ENCODE data around the gene ADGRD1.
"Not testable (repeated sequence)": the region's sequence is repeated elsewhere in the genome, so short reads cannot be mapped to it uniquely, and the experiment has no call there.

ADGRD1 gene

DNA sequence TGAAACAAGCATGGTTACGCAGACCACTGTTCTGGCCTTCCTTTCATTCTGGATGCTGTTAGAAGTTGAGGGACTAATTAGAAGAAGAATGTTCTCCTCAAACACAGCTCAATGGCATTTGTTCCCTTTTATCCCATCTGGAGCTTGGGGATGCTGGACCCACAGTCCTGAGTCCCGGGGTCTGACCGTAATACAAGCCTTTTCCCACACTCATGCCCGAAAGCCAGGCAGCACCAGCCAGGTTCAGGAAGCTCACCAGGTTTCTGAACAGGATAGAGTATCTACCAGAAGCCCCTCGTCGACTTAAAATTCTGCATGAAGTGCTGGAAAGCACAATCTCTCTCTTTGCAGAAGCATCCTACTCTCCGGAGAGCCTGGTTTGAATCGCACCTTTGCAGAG is 165.6 kb downstream of the ADGRD1 start:
- not testable (repeated sequence) for DNase-seq (ENCODE audit: low read depth)

DNA sequence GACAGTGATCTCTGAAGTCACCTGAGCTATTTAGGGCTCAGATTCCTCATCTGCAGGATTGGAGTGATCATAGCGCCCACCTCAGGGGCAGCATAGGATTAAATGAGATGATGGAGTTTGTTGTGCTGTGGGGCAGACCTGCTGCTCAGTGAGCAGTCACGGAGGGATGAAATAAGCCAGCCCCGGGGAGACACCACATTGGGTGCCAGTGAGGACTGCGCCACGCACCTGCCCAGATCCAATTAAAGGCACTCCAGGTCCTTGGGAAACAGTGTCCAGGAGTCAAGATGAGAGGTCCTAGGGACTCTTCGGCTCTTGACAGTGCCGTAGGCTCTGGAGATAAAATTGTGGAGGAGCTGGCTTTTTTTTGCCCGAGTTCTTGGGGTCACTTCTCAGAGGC is 166.2 kb downstream of the ADGRD1 start:
- no peak for DNase-seq (ENCODE audit: low read depth)

DNA sequence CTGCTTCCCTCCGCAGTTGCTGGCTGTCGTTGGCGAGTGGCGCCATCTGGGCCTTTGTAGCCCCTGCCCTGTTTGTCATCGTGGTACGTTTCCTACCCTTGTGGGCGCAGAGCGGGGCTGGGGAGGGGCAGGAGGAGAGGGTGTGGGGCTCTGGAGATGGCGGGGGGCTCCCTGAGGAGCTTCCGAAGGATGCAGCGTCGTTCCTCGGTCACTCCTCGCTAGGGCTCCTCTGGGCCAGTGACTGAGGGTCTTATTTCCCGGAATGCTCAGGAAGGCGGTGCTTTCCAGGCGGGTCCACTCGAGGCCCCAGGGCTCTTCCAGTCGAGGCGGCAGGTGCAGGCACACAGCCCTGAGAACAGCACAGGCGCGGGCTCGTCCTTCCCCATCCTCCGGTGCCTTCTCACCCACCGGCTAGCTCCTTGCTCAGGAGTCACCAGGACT is 167.1 kb downstream of the ADGRD1 start:
- no peak for DNase-seq (ENCODE audit: low read depth)

DNA sequence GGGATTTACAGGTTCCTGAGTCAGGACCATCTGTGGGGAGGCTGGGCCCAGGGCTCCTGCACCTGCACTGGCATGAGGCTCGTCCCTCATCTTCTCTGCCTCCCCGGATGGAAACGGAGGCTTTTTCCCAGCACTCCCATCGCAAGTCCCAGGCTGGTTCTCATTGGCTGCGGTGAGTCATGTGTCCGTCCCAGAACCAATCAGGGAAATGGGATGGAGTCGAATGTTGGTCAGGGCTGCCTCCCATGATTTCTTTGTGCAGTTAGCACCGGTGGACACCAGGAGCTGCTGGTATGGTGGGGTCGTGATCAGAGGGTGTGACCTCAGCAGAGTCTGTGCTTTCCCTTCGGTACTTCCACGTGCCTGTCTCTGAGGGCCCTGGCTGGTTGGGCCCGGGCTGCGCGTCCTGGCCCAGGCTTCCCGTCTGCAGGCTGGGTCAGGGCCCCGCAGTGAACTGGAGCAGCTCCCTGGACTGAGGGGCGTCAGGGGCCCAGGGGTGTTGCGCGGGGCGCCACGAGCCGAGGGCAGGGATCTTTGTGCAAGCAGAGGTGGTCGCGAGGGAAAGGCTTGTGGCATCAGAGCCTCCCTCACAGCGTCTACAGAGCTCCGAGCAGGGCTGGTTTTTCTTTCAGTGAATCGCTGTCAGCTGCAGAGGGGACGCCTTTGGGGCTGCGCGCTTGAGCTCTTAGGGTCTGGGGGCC is 168.1 kb downstream of the ADGRD1 start:
- no peak for DNase-seq (ENCODE audit: low read depth)

DNA sequence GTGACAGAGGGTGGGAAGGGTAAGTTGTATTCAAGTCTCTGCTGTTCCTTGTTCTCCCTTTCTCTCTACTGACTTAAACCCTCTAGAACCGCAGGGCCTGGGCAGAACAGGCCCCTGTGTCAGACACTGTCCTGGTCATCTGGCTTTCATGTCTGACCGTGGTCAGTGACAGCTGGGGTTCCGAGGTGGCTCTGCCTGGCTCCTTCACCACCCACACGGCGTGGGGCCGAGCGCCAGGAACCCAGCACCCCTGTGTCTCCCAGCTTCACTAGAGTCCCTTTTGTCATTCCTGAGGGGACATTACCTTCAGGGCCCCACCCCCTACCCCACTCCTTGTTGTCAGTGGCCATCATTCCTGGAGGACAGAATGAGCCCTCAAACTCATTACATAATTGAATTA is 168.9 kb downstream of the ADGRD1 start:
- no peak for DNase-seq (ENCODE audit: low read depth)

DNA sequence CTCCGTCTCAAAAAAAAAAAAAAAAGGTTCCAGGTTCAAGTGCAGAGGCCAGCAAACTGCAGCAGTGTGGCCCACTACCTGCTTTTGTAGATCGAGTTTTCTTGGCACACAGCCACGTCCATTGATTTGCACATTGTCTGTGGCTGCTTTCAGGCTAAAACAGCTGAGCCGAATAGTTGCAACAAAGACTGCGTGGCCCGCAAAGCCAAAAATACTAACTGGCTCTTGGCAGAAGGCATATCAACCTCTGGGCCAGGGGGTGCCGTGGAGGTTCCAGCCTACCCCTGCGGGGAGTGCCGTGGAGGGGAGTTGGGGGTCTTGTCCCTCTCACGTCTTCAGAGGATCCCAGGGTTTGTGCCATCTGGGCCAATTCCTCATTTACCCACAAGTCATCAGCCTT is 170.1 kb downstream of the ADGRD1 start:
- DNase-seq (ENCODE audit: low read depth): no peak

DNA sequence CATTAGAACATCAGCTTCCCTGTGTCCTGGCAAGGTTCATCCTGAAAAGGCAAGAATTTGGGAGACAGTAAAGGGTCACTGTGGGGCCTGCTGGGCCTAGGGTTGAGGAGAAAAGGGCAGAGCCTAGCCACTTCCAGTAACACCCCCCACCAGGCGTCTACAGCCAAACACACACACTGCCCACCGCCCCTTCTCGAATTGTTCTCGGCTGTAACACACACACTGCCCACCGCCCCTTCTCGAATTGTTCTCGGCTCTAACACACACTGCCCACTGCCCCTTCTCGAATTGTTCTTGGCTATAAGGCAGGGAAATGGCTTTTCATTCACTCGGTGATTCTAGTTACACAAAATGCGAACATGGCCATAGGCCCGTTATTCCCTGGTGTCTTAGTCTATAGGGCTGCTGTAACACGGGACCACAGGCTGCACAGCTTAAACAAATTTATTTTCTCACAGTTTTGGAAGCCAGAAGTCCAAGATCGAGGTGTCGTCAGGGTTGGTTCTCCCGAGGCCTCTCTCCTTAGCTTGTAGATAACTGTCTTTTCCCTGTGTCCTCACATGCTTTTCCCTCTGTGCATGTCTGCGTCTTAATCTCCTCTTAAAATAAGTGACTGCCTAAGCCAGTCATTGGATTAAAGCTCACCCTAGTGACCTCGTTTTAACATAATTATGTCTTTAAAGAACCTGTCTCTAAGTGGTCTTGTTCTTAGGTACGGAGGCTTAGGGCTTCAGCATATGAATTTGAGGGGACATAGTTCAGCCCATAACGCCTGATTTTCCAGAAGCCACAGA is 171.0 kb downstream of the ADGRD1 start:
- no peak for DNase-seq (ENCODE audit: low read depth)

DNA sequence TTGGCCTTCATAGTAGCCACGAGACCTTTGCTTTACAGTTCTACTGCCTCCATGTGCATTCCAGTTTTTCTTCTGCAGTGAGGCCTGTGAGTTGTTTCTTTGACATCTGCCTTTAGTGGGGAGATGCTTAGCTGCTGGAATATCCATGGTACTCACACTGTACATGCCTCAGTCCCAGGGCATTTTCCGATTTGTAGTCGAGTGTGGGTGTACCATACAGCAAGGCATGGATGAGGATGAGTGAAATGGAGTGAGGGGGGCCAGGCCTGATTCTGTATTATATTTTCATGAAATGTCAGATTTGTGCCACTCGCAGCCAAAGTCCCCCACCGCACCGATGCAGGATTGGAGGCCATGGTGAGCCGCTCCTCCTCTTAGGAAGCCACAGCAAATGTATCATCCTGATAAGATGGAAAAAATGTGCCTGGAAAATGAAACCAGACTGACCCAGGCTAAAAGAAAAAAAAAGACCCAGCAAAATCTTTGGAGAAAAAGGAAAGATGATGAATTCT is 173.0 kb downstream of the ADGRD1 start:
- DNase-seq (ENCODE audit: low read depth): no peak

DNA sequence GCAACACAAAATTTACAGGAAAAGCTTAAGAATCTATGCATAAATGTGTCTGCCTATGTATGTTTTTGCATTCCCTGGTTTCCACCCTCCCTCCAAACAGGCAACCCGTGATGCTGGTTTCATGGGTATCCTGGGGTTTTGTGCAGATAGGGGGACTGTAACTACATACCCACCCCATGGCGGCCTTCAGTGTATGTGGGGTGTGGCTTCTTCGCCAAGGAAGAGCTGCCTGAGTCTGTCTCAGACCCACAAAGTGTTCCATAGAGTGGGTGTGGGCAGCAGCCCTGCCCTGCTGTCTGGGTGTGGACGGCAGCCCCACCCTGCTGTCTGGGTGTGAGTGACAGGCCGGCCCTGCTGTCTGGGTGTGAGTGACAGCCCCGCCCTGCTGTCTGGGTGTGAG is 174.8 kb downstream of the ADGRD1 start:
- no peak for DNase-seq (ENCODE audit: low read depth)

DNA sequence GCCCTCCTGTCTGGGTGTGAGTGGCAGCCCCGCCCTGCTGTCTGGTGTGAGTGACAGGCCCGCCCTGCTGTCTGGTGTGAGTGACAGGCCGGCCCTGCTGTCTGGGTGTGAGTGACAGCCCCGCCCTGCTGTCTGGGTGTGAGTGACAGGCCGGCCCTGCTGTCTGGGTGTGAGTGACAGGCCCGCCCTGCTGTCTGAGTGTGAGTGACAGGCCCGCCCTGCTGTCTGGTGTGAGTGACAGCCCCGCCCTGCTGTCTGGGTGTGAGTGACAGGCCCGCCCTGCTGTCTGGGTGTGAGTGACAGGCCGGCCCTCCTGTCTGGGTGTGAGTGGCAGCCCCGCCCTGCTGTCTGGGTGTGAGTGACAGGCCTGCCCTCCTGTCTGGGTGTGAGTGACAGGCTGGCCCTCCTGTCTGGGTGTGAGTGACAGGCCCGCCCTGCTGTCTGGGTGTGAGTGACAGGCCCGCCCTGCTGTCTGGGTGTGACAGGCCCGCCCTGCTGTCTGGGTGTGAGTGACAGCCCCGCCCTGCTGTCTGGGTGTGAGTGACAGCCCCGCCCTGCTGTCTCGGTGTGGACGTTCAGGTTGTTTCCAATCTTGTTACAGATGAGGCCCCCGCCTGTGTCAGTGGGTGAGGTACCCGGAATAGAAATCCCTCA is 175.4 kb downstream of the ADGRD1 start:
- not testable (repeated sequence) for DNase-seq (ENCODE audit: low read depth)

DNA sequence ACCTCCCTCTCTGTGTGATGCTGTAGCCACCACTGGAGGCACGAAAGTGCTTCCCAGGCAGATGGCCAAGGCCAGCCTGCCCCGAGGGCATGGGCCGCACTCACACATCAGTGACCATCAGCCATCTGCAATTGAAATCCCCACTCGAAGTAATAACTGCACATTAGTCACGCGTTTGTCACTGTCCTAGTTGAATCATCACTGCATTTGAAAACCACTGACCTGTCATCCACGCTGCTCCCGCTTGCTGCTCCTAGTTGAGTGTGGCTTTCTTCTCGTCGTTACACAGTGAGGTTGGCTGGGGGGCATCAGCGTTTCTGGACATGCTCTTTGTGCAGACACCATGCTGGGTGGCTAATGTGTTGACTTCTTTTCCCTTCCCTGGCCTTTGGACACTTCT is 176.1 kb downstream of the ADGRD1 start:
- DNase-seq (ENCODE audit: low read depth): no peak

DNA sequence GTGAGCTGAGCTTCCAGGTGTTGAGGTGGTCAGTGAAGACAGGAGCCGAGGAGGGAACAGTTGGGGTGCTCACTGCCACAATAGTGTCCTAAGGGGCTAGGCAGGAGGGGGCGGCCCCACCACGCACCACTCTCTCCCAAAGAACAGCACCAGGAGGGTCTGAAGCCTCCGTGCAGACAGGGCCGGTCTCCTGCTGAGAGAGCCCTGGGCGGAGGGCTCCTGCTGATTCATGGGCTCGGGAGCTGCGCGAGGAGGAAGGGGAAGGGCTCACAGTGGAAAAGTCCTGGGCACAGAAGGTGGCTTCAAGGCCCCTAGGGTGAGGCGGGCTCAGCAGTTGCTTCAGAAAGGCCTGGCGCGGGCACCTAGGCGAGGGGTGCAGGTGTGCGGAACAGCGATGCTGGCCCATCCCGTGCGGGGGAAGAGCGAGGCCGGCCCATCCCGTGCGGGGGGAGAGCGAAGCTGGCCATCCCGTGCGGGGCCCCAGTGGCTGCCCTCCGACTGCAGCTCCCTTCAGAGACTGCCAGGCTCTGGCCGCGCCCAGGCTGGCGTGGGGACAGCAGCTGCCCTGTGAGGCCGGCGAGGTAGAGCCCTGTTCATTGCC is 176.7 kb downstream of the ADGRD1 start:
- no peak for DNase-seq (ENCODE audit: low read depth)

DNA sequence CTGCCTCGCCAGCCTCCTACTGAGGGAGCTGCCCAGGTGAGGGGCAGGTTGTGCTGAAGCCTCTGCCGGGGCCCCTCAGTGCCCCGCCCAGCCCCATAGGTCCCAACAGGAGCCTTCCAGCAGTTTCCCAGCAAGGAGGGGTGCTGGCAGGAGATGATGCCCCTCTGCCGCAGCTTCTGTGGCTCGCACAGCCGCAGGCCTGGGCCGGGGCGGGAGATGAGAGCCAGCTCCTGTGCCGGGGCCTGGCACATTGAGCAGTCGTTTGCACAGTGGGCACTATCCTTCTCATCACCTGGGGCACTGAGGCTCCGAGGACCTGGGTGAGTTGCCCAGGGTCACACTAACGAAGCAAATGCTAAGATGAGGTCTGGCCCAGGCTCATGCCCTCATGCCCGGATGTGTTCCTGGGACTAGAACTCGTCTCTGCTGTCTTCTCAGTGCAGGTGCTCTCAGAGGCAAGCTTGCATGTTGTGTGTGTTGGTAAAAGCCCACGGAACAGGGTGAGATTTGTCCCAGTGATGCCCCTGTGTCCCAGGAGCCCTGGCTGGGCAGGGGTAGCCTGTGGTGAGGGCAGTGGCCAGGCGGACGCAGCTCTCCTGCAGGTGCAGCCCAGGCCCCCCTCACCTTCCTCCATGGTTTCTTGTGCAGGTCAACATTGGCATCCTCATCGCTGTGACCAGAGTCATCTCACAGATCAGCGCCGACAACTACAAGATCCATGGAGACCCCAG is 177.5 kb downstream of the ADGRD1 start:
- no peak for DNase-seq (ENCODE audit: low read depth)

DNA sequence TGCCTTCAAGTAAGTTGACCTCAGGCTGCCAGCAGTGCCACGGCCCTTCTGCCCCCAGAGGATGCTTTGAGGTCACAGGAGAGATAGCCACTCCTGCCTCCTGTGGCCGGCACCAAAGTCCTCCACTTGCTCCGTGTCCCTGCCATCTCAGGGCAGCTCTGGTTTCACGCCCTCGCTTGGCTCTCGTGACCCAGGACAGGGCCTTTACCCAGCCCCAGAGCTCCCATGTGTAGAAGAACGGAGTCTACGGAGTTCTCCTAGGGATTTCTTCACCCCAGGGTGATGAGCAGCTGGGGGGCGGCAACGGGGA is 178.1 kb downstream of the ADGRD1 start:
- no peak for DNase-seq (ENCODE audit: low read depth)

DNA sequence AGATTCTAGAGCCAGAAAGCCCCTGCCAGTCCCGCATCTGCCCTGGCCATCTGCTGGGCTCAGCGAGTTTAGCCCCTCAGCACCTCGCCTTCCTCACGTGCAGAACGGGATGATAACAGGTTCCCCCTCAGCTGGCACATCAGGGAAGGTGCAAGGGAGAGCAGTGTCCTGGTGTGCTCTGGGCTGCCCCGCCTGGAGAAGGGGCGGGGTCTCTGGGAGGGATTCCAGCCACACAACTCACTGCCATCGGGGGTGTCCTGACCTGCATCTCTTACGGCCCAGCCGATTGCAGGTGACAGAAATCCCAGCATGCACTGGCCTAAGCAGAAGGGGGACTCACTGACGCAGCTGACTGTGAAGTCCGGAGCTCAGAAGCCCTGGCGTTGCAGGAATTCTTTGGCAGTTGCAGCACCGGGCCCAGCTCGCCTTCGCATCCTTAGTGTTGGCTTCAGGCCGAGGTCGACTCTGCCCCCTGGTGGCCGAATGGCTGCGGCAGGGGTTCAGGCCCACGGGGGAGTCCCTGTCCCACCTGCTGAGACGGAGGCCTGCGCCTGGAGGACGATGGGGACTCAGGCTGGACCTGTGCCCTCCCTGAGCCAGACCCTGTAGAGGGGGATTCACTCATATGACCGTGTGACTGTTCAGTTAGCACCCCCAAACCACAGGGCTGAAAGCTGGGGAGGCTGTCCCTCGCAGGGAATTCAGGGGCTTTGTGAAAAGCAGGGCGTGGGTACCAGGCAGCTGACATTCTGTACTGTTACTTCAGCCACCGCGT is 178.6 kb downstream of the ADGRD1 start:
- DNase-seq (ENCODE audit: low read depth): peak; percentile 55

DNA sequence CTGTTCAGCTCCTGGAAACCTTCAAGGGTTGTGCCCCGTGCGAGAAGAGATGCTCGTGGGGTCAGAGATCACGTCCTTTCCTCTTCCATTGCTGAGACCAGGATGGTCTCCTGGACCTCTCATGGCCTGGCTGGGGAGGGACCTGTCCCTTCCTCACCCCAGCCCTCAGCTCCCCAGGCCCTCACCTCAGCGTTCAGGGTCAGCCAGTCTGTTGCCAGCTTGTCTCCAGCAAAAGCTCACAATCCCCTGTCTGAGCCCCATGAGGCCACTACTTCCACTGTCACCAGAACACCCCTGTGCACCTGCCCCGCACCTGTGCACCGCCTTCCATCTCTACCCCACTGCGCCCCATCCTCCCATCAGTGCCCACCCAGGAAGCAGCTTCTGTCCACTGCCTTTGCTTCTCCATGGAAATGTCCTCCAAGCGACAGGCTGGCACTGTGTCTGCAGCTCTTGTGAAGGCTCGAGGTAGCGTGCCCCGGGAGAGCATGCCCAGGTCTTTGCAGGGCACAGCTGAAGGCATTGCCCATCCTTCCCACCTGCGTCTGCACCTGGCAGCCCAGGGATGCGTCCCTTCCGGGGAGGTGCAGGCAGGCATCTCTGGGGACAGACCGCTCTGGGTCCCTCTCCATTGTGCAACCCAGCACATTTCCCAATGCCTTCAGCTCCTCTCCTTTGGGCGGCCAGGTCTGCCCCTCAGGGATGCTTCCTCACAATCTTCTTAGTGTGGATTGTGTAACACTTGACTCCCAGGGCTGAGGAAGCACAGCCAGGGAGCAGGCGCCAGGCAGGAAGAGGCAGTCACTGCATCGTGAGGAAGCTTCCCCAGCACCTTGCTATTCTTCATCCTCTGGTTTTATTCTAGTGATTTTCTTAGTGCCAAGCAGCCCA is 179.6 kb downstream of the ADGRD1 start:
- DNase-seq (ENCODE audit: low read depth): no peak

DNA sequence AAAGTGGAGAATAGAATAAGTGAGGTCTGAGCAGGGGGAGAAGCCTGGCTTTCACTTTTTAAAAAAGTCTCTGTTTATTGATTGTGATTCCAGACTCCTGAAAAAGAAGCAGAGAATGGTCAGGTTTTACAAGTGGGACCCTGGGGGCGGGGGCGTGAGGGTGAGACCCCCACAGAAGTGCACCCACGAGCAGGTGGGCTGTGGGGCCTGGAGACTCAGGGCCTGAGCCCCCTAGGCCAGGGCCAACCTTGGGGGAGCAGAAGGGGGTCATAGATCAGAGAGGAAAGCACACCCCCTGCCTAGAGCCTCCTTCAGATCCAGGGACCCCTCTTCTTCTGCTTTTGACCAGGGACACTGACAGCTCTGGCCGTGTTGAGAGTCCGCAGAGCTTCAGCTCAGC is 180.3 kb downstream of the ADGRD1 start:
- no peak for DNase-seq (ENCODE audit: low read depth)

DNA sequence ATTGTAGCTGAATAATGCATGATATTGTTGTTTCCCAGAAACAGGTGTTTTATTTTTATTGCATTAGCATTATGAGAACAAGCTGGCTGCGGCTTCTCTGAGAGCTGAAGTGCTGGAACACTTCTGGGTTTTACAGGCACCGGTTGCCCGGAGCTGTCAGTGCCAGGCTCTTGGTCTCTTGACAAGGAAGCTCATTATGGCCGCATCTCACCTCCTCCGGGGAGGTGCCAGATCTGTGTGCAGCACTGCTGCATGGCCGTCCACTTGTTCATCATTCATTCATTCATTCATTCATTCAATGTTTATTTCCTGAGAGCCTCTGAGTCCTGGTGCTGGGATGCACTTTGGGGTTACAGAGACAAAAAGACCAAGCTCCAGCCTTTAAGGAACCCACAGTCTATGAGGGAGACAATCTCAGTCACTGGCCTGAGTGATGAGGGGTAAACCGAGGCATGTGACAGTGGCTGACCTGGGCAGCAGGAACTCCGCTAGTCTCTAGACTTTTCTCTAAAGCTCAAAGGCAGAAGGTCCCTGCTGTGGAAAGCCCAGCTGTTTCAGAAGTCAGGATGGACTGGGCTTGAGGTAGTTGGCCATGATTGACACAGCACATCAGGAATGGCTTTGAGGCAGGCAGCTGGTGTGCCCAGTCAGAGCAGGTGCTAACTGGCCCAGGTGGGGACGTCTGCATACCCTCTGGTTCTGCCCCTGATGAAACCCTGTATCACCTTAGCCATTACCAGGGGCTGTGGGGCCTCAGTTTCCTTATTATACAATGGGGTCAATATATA is 181.0 kb downstream of the ADGRD1 start:
- DNase-seq (ENCODE audit: low read depth): no peak

DNA sequence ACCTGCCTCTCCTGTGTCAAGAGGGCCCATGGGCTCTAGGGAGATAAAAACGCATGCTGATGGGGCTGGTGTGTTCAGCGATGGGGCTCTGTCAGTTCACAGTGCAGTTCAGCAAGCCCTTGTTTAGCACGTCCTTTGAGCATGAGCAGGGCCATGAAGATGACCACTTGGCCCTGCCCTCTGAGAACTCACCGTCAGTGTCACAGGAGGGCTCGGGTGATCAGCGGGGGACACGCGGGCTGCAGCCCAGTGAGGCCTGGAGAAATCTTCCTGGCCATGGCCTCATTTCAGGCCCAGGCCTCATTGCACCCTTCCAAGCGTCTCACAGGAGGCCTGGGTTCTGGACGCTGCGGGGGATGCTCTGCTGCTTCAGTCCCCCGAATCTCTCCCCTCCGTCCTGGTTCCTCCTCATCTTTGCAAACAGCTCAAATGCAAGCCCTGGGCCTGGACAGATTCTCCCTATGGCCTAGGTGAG is 181.6 kb downstream of the ADGRD1 start:
- DNase-seq (ENCODE audit: low read depth): no peak

Data from stimulated activated CD8-positive, alpha-beta memory T cell treated with anti-CD3 and anti-CD28 coated beads, Interleukin-12 subunit alpha, Interleukin-12 subunit beta, amount 100 ng/mL, for 1 hour (primary cell).